Measurements from ENCODE around the gene WAS. TPM values are rescaled to one million over a fixed set of nuclear protein-coding genes. Genes with fewer than 3 reads are reported as not detected.

The WAS gene
- total RNA-seq, 1 experiment from 2014 or later: 0.24 TPM

- Histone ChIP-seq H3T11ph (ENCODE audit: low read length) (no peak overlapping the region), H3K23me2 (ENCODE audit: insufficient read length, low read depth, low read length, poor library complexity, severe bottlenecking) (no peaks in the 10 kb centered on the region), H3K18ac (ENCODE audit: insufficient read length, low read depth, low read length) (no peak overlapping the region), H3K14ac (ENCODE audit: insufficient read depth, low read length) (no peak overlapping the region), H3K23ac (ENCODE audit: insufficient read length, low read depth, low read length) (no peak overlapping the region), H3K9ac (ENCODE audit: extremely low read depth, insufficient read length, low read length) (no peak overlapping the region), H2BK5ac (ENCODE audit: insufficient read length, low read length) (no peak overlapping the region), H2BK20ac (ENCODE audit: low read depth, low read length, poor library complexity, severe bottlenecking) (no peak overlapping the region), H4K8ac (replicated peaks; ENCODE audit: insufficient read length, low read depth, low read length) (no peak overlapping the region), H3K27me3 (ENCODE audit: insufficient read depth, low read length) (no peaks in the 10 kb centered on the region; the same call in 1 of the 2 replicates), H3K9me3 (ENCODE audit: control insufficient read depth, low read depth, low read length) (peaks cover 50% of the 10 kb centered on the region), H3K27ac (ENCODE audit: insufficient read length, low read depth, low read length) (no peak overlapping the region), H3K56ac (ENCODE audit: insufficient read length, low read depth, low read length) (peak overlapping the region; percentile 62), H3K4ac (ENCODE audit: low read depth, low read length) (no peak overlapping the region), H4K20me1 (ENCODE audit: control insufficient read depth, insufficient read depth, insufficient read length) (no peaks in the 10 kb centered on the region), H2AK5ac (ENCODE audit: insufficient read length, low read length) (no peak overlapping the region), H3K4me1 (ENCODE audit: insufficient read depth, low read length) (no peaks in the 10 kb centered on the region), H4K5ac (ENCODE audit: insufficient read length, low read depth, low read length) (no peak overlapping the region), H4K91ac (ENCODE audit: insufficient read length, low read depth, low read length) (no peak overlapping the region), H2BK15ac (ENCODE audit: low read depth, low read length) (no peak overlapping the region), H3K79me1 (ENCODE audit: insufficient read depth, low read depth, low read length, poor library complexity, severe bottlenecking) (no peaks in the 10 kb centered on the region), H2BK120ac (ENCODE audit: low read depth, low read length, poor library complexity, severe bottlenecking) (no peak overlapping the region), H2BK12ac (ENCODE audit: insufficient read length, low read depth, low read length) (no peak overlapping the region), H2AFZ (ENCODE audit: low read length) (no peak overlapping the region), H3K79me2 (ENCODE audit: insufficient read depth, low read length) (no peaks in the 10 kb centered on the region), H3K4me2 (ENCODE audit: insufficient read depth, insufficient read length, low read length) (no peak overlapping the region)
- Mint-ChIP-seq H3K27me3 (ENCODE audit: low read depth) (peaks cover 48% of the 10 kb centered on the region), H3K4me3 (no peak overlapping the region), H3K9me3 (peaks cover 77 to 78% of the 10 kb centered on the region in 2 experiments), H3K27ac (no peak overlapping the region), H3K4me1 (no peaks in the 10 kb centered on the region), H3K36me3 (ENCODE audit: insufficient read depth in 1 of 3, low read depth in 3 of 3) (peaks cover 0 to 4% (median 2%) of the 10 kb centered on the region in 3 experiments; a peak in 4 of 7 replicates)
- no peak for TF ChIP-seq CTCF (conservative IDR thresholded peaks at IDR 0.05)
- WGBS (ENCODE audit: extremely low coverage, insufficient read length, low lambda C conversion rate): no CpG with 5 or more reads among the region's 2 CpGs
- DNase-seq: no peak
These were observed 31.5 kb downstream of the WAS start for GRCh38 chrX:48715072-48715471.
